ENCODE measurements around the gene GPATCH4.

DNA sequence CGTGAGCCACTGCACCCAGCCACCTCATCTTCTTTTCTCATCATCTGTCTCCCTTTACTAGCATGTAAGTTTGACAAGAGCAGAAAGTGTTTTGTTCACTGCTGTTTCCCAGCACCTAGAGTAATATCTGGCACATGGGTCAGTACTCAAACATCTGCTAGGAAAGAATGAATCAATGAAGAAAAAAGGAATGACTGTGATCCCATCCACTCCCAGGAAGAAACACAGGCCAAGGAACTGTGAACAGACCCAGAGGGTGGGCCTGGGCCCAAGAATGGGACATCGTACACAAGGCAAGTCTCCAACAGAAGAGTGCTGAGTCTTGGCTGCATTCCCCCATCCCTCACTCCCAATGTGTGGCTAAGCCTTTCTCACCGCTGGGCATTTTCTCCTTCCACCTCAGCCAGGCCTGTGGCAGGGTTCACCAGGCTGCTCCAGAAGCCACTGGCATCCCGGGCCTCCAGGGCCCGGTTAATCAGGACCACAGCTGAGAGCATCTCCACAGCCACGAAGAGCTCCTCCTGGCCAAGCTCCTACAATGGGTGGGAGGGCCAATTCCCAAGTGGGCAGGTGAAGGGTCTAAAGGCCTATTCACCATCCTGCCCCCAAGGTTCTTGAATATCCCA lies 47.3 kb downstream of the GPATCH4 start:
- TF ChIP-seq, protein P1, sequence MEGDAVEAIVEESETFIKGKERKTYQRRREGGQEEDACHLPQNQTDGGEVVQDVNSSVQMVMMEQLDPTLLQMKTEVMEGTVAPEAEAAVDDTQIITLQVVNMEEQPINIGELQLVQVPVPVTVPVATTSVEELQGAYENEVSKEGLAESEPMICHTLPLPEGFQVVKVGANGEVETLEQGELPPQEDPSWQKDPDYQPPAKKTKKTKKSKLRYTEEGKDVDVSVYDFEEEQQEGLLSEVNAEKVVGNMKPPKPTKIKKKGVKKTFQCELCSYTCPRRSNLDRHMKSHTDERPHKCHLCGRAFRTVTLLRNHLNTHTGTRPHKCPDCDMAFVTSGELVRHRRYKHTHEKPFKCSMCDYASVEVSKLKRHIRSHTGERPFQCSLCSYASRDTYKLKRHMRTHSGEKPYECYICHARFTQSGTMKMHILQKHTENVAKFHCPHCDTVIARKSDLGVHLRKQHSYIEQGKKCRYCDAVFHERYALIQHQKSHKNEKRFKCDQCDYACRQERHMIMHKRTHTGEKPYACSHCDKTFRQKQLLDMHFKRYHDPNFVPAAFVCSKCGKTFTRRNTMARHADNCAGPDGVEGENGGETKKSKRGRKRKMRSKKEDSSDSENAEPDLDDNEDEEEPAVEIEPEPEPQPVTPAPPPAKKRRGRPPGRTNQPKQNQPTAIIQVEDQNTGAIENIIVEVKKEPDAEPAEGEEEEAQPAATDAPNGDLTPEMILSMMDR (conservative IDR thresholded peaks at IDR 0.05; ENCODE audit: low read depth, low read length): no peak
- TF ChIP-seq EZH2 (IDR thresholded peaks at IDR 0.05; ENCODE audit: low read length, unreplicated experiment) (no peak), EZH2phosphoT487 (IDR thresholded peaks at IDR 0.05; ENCODE audit: borderline replicate concordance, low read length) (no peak)

Measured in PC-3 (cell line).